ENCODE data around the gene ZNF350. TPM values are rescaled to one million over a fixed set of nuclear protein-coding genes. Genes with fewer than 3 reads are reported as not detected.

ZNF350 gene
- total and polyA plus RNA-seq, 2 donors (not counting 1 experiment from before 2014, with no cell fraction given) = 7.7 to 16.5 TPM

DNA sequence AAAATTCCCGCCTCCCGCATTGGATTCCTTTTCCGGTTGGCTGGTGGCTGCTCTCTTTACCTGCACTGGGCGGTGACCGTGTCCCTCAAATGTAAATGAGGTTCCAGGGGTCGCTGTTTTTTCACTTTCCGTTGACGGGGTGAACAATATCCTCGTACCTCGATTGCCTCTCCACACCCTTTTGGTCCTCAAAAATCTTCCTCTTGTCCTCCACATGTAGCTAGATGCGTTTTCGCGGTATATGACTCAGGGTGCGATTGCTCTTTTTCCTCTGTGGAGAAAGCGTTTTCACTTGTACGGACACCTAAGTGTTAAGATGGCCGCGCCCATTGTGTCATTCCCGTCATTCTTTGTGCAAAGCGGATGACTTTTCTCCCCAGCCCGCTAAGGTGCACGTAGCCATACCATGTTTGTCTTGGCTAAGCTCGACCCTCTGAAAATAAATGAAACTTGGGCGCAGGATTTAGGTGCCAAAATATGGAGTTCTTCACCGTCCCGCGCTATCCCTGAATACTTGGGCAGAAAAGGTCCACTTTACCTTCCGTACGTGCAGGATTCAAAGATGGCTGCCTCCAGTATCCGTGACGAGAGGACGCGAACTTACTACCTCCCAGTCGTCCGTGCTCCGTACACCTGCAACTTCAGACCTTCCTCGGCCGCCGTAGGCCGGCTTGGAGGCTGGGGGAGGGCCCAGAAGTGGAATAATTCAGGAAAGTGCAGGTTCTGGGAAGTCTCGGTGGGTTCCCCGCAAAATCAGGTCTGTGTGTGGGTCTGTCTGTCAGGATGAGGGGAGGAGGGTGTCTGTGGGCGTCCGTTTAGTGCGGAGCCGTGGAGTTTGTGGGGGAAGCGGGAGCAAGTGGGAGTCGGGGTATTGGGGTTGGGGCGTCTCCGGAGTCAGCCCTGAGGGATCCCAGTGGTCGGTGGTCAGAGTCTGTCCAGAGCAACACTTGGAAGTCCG lies 59.6 kb downstream of the ZNF350 start, which contains the start of gene ZNF613:
ZNF613 (plus strand) TSS at position 689 of the 958 bp plus-strand sequence. CDS start 8,749 bp downstream, outside the sequence.
- Histone ChIP-seq H3K27ac (ENCODE audit: insufficient read depth, low read length) (peak within 1 kb of the TSS; percentile 71), H3K27me3 (ENCODE audit: control insufficient read depth, insufficient read depth, low read length) (no peaks in the 10 kb centered on the region), H3K36me3 (ENCODE audit: control insufficient read depth, insufficient read depth, low read length) (no peaks in the 10 kb centered on the region), H3K9ac (ENCODE audit: insufficient read depth, low read length) (peak within 1 kb of the TSS; percentile 48), H3K4me1 (ENCODE audit: control insufficient read depth, extremely low read depth, insufficient read depth, low read length) (no peaks in the 10 kb centered on the region), H3K4me2 (ENCODE audit: extremely low read depth, insufficient read depth, low read length) (peak within 1 kb of the TSS; percentile 86), H2AFZ (ENCODE audit: low read length) (peak within 1 kb of the TSS; percentile 100), H3K79me2 (ENCODE audit: control insufficient read depth, insufficient read depth, low read length) (no peaks in the 10 kb centered on the region), H4K20me1 (ENCODE audit: control insufficient read depth, extremely low read depth, insufficient read depth, low read length) (no peaks in the 10 kb centered on the region), H3K9me3 (ENCODE audit: control insufficient read depth, insufficient read depth, low read depth, low read length) (peaks cover under 1% of the 10 kb centered on the region), H3K4me3 (replicated peaks in 1 of 4; ENCODE audit: control extremely low read depth in 1 of 4, insufficient read depth in 1 of 4, low read depth in 3 of 4, low read length in 4 of 4) (peak within 1 kb of the TSS; percentile 74 to 97 (median 86))
- peak; percentile 95 to 97 for DNase-seq (ENCODE audit: low read depth in 2 of 2)
- TF ChIP-seq, protein P1, sequence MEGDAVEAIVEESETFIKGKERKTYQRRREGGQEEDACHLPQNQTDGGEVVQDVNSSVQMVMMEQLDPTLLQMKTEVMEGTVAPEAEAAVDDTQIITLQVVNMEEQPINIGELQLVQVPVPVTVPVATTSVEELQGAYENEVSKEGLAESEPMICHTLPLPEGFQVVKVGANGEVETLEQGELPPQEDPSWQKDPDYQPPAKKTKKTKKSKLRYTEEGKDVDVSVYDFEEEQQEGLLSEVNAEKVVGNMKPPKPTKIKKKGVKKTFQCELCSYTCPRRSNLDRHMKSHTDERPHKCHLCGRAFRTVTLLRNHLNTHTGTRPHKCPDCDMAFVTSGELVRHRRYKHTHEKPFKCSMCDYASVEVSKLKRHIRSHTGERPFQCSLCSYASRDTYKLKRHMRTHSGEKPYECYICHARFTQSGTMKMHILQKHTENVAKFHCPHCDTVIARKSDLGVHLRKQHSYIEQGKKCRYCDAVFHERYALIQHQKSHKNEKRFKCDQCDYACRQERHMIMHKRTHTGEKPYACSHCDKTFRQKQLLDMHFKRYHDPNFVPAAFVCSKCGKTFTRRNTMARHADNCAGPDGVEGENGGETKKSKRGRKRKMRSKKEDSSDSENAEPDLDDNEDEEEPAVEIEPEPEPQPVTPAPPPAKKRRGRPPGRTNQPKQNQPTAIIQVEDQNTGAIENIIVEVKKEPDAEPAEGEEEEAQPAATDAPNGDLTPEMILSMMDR (conservative IDR thresholded peaks at IDR 0.05 in 1 of 2, IDR thresholded peaks at IDR 0.05 in 1 of 2; ENCODE audit: low read depth in 1 of 2, low read length in 2 of 2) = peak in 1 of 2 donors; percentile 23
- no peak for TF ChIP-seq EZH2 (IDR thresholded peaks at IDR 0.05; ENCODE audit: low read length, missing control alignments)

DNA sequence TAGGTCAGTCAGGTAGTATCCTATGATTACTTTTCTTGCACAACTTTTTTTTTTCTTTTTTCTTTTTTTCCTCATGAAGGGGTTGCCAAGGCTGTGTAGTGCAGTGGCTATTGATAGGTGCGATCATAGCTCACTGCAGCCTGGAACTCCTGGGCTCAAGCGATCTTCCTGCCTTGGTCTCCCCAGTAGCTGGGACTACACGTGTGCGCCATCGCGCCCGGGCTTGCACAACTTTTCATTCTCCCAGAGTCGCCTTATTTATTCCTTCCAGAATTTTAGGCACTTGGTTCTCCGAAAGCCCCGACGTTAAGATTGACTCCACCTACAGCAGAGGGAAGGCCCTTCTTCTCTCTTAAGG lies 60.2 kb downstream of the ZNF350 start:
- Histone ChIP-seq H4K20me1 (ENCODE audit: control insufficient read depth, extremely low read depth, insufficient read depth, low read length) (no peaks in the 10 kb centered on the region), H3K4me2 (ENCODE audit: extremely low read depth, insufficient read depth, low read length) (peak overlapping the region; percentile 86), H3K9ac (ENCODE audit: insufficient read depth, low read length) (no peak overlapping the region), H3K9me3 (ENCODE audit: control insufficient read depth, insufficient read depth, low read depth, low read length) (peaks cover 1% of the 10 kb centered on the region), H3K4me1 (ENCODE audit: control insufficient read depth, extremely low read depth, insufficient read depth, low read length) (no peaks in the 10 kb centered on the region), H3K36me3 (ENCODE audit: control insufficient read depth, insufficient read depth, low read length) (no peaks in the 10 kb centered on the region), H3K79me2 (ENCODE audit: control insufficient read depth, insufficient read depth, low read length) (no peaks in the 10 kb centered on the region), H2AFZ (ENCODE audit: low read length) (peak overlapping the region; percentile 100), H3K27me3 (ENCODE audit: control insufficient read depth, insufficient read depth, low read length) (no peaks in the 10 kb centered on the region), H3K4me3 (replicated peaks in 1 of 4; ENCODE audit: control extremely low read depth in 1 of 4, insufficient read depth in 1 of 4, low read depth in 3 of 4, low read length in 4 of 4) (peak overlapping the region; percentile 74 to 97 (median 86)), H3K27ac (ENCODE audit: insufficient read depth, low read length) (peak overlapping the region; percentile 71)
- DNase-seq (ENCODE audit: low read depth in 2 of 2) = no peak
- TF ChIP-seq, protein P1 (conservative IDR thresholded peaks at IDR 0.05 in 1 of 2, IDR thresholded peaks at IDR 0.05 in 1 of 2; ENCODE audit: low read depth in 1 of 2, low read length in 2 of 2) = no peak
- no peak for TF ChIP-seq EZH2 (IDR thresholded peaks at IDR 0.05; ENCODE audit: low read length, missing control alignments)

DNA sequence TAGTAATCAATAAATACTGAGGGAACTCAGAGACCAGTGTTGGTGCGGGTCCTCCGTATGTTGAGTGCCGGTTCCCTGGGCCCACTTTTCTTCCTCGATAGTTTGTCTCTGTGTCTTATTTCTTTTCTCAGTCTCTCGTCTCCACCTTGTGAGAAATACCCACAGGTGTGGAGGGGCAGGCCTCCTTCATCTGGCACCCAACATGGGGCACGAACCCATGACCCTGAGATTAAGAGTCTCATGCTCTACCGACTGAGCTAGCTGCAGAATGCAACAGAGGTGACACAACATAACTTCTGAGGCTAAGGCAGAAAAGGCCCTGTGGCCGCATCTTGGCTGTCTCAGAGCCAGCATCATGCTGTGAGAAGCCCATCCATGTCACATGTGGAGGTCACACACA lies 64.7 kb downstream of the ZNF350 start:
- Histone ChIP-seq H4K20me1 (ENCODE audit: control insufficient read depth, extremely low read depth, insufficient read depth, low read length) (no peaks in the 10 kb centered on the region), H3K27me3 (ENCODE audit: control insufficient read depth, insufficient read depth, low read length) (no peaks in the 10 kb centered on the region), H3K79me2 (ENCODE audit: control insufficient read depth, insufficient read depth, low read length) (no peaks in the 10 kb centered on the region), H3K9ac (ENCODE audit: insufficient read depth, low read length) (no peak overlapping the region), H3K36me3 (ENCODE audit: control insufficient read depth, insufficient read depth, low read length) (no peaks in the 10 kb centered on the region), H3K9me3 (ENCODE audit: control insufficient read depth, insufficient read depth, low read depth, low read length) (peaks cover 1% of the 10 kb centered on the region), H2AFZ (ENCODE audit: low read length) (no peak overlapping the region), H3K4me2 (ENCODE audit: extremely low read depth, insufficient read depth, low read length) (no peak overlapping the region), H3K4me1 (ENCODE audit: control insufficient read depth, extremely low read depth, insufficient read depth, low read length) (no peaks in the 10 kb centered on the region), H3K27ac (ENCODE audit: insufficient read depth, low read length) (no peak overlapping the region), H3K4me3 (replicated peaks in 1 of 4; ENCODE audit: control extremely low read depth in 1 of 4, insufficient read depth in 1 of 4, low read depth in 3 of 4, low read length in 4 of 4) (no peak overlapping the region)
- no peak for TF ChIP-seq EZH2 (IDR thresholded peaks at IDR 0.05; ENCODE audit: low read length, missing control alignments)
- TF ChIP-seq, protein P1 (conservative IDR thresholded peaks at IDR 0.05 in 1 of 2, IDR thresholded peaks at IDR 0.05 in 1 of 2; ENCODE audit: low read depth in 1 of 2, low read length in 2 of 2) = no peak
- DNase-seq (ENCODE audit: low read depth in 2 of 2) = no peak

All from fibroblast of lung (primary cell).